Endodermal cell (in vitro differentiated cells): Measurements from ENCODE around the gene PPL. TPM values are rescaled to one million over a fixed set of nuclear protein-coding genes. Genes with fewer than 3 reads are reported as not detected.

Source experiments
- DNase-seq: peaks from one replicate; pipeline ENCODE4 v3.0.0-alpha.2; 2017
- H3K27ac ChIP-seq: 2 replicates; pipeline ENCODE4 v1.5.1; 2013; ENCODE audit warnings: mild to moderate bottlenecking, low read depth, low read length, moderate library complexity
- H3K27me3 ChIP-seq: 2 replicates; pipeline ENCODE4 v1.6.1; 2013; ENCODE audit warnings: mild to moderate bottlenecking, low read length, moderate library complexity; ENCODE audit not compliant: insufficient read depth, control insufficient read depth, poor library complexity, severe bottlenecking
- H3K36me3 ChIP-seq: 2 replicates; pipeline ENCODE4 v1.7.0; 2013; ENCODE audit warnings: mild to moderate bottlenecking, low read length, moderate library complexity; ENCODE audit not compliant: control insufficient read depth, insufficient read depth
- H3K4me1 ChIP-seq: one replicate; pipeline ENCODE4 v1.7.0; 2013; ENCODE audit warnings: low read length; ENCODE audit not compliant: control insufficient read depth, insufficient read depth
- H3K4me3 ChIP-seq: 2 replicates; pipeline ENCODE4 v1.5.1; 2013; ENCODE audit warnings: mild to moderate bottlenecking, low read length, moderate library complexity
- H3K9ac ChIP-seq: 2 replicates; pipeline ENCODE4 v1.6.1; 2013; ENCODE audit warnings: mild to moderate bottlenecking, low read length, moderate library complexity; ENCODE audit not compliant: poor library complexity, severe bottlenecking; ENCODE audit errors: extremely low read depth
- H3K9me3 ChIP-seq: 2 replicates; pipeline ENCODE4 v1.6.1; 2013; ENCODE audit warnings: mild to moderate bottlenecking, low read length, moderate library complexity; ENCODE audit not compliant: control insufficient read depth
- H3K27ac Mint-ChIP-seq: 2 replicates; pipeline ENCODE4 v1.8.0; 2020; ENCODE audit warnings: mixed read lengths
- H3K27me3 Mint-ChIP-seq: 2 replicates; pipeline ENCODE4 v1.8.0; 2021; ENCODE audit warnings: mild to moderate bottlenecking, mixed read lengths; ENCODE audit not compliant: insufficient read depth
- H3K36me3 Mint-ChIP-seq: 2 replicates; pipeline ENCODE4 v1.8.0; 2020; ENCODE audit warnings: low read depth, mixed read lengths
- H3K4me1 Mint-ChIP-seq: 2 replicates; pipeline ENCODE4 v1.8.0; 2020; ENCODE audit warnings: mixed read lengths
- H3K4me3 Mint-ChIP-seq: 2 replicates; pipeline ENCODE4 v1.8.0; 2020; ENCODE audit warnings: mild to moderate bottlenecking, moderate library complexity, mixed read lengths
- H3K9me3 Mint-ChIP-seq: 2 replicates; pipeline ENCODE4 v1.8.0; 2020; ENCODE audit warnings: mild to moderate bottlenecking, mixed read lengths
- WGBS, 2 experiments: methylation state at CpG; one replicate each; pipeline versions ENCODE4 v1.1.5 to v1.1.7; 2013; ENCODE audit warnings: missing lambda C conversion rate in 2 of 2, mixed read lengths in 1 of 2; ENCODE audit not compliant: insufficient coverage in 1 of 2, insufficient read length in 1 of 2; 5-methylcytosine and 5-hydroxymethylcytosine counted together
- total RNA-seq, 2 donors: library from RNA; stranded (reverse); fragmentation: NEBNext Ultra II Directional in 1 of 2; extraction: Animal tissue kit (Norgen Biotek cat#: 25700) in 1 of 2; gene quantifications; 2 replicates in 1 of 2; 3 replicates in 1 of 2; pipeline ENCODE4 v1.2.1, GENCODE V29; 2021
- TF ChIP-seq, protein P1 (sequence below): fragments of 200-600 bp; sonication (generic); conservative IDR thresholded peaks from 2 replicates; pipeline ENCODE4 v1.5.0; 2021; ENCODE audit warnings: antibody characterized with exemption, mild to moderate bottlenecking

Gene PPL
- total RNA-seq, 2 donors from 2014 or later, result 37.8 to 48.5 TPM

DNA sequence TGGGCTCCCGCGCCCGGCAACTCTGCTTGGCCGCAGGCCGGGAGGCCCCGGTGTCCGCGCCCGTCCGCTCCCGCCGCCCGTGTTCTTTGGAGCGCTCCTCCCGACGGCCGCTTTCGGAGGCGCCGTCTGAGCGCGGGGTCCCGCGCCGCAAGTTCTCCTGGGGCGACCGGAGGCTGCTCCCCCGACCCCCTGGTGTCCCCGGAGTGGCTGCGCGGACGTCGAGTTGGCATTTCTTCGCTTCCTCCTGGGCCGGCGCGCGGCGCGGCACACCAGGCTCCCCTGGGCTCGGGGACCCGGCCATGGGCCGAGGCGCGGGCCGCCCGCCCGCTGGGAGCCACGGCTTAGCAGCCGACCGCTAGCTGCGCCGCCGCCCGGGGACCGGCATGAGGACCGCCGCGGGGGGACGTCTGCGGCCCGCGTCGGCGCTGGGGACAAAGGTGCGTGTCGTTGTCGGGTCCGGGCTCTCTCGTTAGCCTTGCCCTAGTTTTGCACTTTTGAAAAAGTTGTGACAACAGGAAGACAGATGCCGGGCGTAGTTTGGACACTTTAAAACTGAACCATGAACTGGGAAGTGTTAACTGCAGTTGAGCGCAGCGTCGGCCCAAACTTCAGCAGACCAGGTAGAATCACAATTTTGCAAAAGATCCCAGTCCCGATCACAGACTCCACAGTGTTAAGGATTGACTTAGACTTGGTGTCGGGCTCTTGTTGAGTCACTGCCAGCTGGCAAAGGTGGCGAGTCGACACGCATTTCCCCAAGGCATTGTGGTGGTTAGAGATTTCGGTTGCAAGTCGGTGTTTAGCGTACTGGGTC is 89.0 kb downstream of the PPL start:
- DNase-seq, result peak; percentile 61
- peaks cover 36% of the 10 kb centered on the region for H3K4me1 Mint-ChIP-seq
- peaks cover 25% of the 10 kb centered on the region for H3K36me3 Mint-ChIP-seq
- Histone ChIP-seq H3K4me1 (peaks cover 4% of the 10 kb centered on the region), H3K4me3 (peak overlapping the region; percentile 89), H3K9me3 (no peaks in the 10 kb centered on the region), H3K9ac (peak overlapping the region; percentile 91), H3K36me3 (peaks cover 29% of the 10 kb centered on the region), H3K27me3 (no peaks in the 10 kb centered on the region), H3K27ac (peak overlapping the region; percentile 74)
- no peaks in the 10 kb centered on the region for H3K9me3 Mint-ChIP-seq
- 0% methylated on average over 50 to 83 of the region's 83 CpGs for WGBS, 2 experiments
- H3K27me3 Mint-ChIP-seq, result no peaks in the 10 kb centered on the region
- TF ChIP-seq, protein P1, sequence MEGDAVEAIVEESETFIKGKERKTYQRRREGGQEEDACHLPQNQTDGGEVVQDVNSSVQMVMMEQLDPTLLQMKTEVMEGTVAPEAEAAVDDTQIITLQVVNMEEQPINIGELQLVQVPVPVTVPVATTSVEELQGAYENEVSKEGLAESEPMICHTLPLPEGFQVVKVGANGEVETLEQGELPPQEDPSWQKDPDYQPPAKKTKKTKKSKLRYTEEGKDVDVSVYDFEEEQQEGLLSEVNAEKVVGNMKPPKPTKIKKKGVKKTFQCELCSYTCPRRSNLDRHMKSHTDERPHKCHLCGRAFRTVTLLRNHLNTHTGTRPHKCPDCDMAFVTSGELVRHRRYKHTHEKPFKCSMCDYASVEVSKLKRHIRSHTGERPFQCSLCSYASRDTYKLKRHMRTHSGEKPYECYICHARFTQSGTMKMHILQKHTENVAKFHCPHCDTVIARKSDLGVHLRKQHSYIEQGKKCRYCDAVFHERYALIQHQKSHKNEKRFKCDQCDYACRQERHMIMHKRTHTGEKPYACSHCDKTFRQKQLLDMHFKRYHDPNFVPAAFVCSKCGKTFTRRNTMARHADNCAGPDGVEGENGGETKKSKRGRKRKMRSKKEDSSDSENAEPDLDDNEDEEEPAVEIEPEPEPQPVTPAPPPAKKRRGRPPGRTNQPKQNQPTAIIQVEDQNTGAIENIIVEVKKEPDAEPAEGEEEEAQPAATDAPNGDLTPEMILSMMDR, result no peak
- peak overlapping the region; percentile 76 for H3K4me3 Mint-ChIP-seq
- peak overlapping the region; percentile 91 for H3K27ac Mint-ChIP-seq

DNA sequence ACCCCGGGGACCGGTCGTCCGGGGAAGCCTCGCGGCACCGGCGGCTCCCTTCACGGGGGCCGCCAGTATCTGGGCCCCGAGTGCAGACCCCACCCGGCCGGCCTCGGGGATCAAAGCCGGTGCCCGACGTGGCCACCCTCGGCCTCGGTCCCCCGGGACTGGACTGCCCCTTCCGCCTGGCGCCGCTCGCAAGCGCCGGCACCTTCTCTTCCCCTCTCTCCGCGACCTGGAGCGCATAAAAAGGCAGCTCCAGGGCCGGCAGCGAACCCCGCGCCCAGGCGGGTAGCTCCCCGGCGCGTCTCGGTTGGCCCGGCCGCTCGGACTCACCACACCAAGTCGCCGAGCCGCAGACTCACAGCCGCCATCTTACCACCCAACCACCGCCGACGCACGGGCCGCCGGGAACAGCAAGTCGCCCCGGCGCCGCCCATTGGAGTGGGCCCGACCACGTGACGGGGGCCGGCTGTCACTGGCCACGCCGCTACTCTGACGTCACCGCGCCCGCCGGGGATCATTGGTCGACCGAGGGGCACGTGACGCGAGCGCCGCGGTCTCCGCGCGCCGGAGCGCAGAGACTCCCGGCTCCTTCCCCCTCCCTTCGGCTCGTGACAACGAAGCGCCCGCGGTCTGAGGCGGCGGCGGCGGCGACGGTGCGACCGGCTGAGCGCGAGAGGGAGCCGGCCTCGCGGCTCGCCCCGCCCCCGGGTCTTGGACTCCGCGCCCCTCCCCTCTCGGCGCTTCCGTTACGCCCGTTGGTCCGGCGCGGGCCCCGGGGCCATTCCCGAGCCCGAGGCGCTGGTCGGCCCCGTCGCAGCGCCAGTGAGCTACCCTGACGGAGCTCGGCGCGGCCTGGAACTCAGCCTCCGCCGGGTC is 89.8 kb downstream of the PPL start, which contains the start of the genes GLYR1 and UBN1:
GLYR1 (minus strand) TSS at position 388 of the 873 bp plus-strand sequence; CDS start at position 365, 23 bp downstream.
UBN1 (plus strand) TSS at position 581 of the 873 bp plus-strand sequence. CDS start 5,437 bp downstream, outside the sequence.
- 0 to 1% methylated on average over 34 to 126 of the region's 126 CpGs for WGBS, 2 experiments
- Mint-ChIP-seq H3K27me3 (no peaks in the 10 kb centered on the region), H3K4me1 (peaks cover 34% of the 10 kb centered on the region), H3K36me3 (peaks cover 30% of the 10 kb centered on the region), H3K4me3 (peak within 1 kb of the TSS; percentile 76), H3K27ac (peak within 1 kb of the TSS; percentile 94), H3K9me3 (no peaks in the 10 kb centered on the region)
- peak within 1 kb of the TSS; percentile 87 for H3K27ac ChIP-seq
- H3K36me3 ChIP-seq, result peaks cover 34% of the 10 kb centered on the region
- H3K9ac ChIP-seq, result peak within 1 kb of the TSS; percentile 91
- peak within 1 kb of the TSS; percentile 98 for H3K4me3 ChIP-seq
- peak; percentile 99 for DNase-seq
- TF ChIP-seq, protein P1, result no peak
- H3K27me3 ChIP-seq, result no peaks in the 10 kb centered on the region
- no peaks in the 10 kb centered on the region for H3K4me1 ChIP-seq
- H3K9me3 ChIP-seq, result no peaks in the 10 kb centered on the region

DNA sequence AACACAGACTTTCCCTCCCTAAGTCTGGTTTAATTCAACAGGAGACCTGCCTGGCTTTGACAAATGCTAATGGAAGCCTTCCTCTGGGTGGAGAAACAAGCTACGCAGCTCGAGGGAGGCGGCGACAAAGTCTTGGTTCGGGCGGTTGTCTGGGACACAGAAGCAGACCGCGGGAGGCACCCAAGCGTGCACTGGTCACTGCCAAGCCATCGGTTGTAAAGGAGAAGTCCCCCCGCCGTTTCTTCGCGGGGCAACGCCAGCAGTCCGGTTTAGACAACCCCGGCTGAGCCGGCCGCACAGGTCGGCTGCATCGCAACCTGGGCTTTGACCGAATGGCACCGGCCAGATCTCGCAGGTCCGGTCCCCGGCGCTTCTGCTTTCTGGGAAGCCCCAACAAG is 90.4 kb downstream of the PPL start:
- Histone ChIP-seq H3K27me3 (no peaks in the 10 kb centered on the region), H3K4me3 (peak overlapping the region; percentile 98), H3K9me3 (no peaks in the 10 kb centered on the region), H3K4me1 (no peaks in the 10 kb centered on the region), H3K9ac (peak overlapping the region; percentile 91), H3K27ac (peak overlapping the region; percentile 87), H3K36me3 (peaks cover 40% of the 10 kb centered on the region)
- H3K9me3 Mint-ChIP-seq, result no peaks in the 10 kb centered on the region
- 0 to 2% methylated on average over 8 to 27 of the region's 27 CpGs for WGBS, 2 experiments
- H3K27me3 Mint-ChIP-seq, result no peaks in the 10 kb centered on the region
- peaks cover 29% of the 10 kb centered on the region for H3K4me1 Mint-ChIP-seq
- H3K27ac Mint-ChIP-seq, result peak overlapping the region; percentile 94
- DNase-seq, result peak; percentile 76
- peak overlapping the region; percentile 76 for H3K4me3 Mint-ChIP-seq
- peaks cover 34% of the 10 kb centered on the region for H3K36me3 Mint-ChIP-seq
- TF ChIP-seq, protein P1, result no peak
